ENCODE results near the gene ZNF774.
"Not testable (repeated sequence)": the region's sequence is repeated elsewhere in the genome, so short reads cannot be mapped to it uniquely, and the experiment has no call there.

ZNF774 gene

DNA sequence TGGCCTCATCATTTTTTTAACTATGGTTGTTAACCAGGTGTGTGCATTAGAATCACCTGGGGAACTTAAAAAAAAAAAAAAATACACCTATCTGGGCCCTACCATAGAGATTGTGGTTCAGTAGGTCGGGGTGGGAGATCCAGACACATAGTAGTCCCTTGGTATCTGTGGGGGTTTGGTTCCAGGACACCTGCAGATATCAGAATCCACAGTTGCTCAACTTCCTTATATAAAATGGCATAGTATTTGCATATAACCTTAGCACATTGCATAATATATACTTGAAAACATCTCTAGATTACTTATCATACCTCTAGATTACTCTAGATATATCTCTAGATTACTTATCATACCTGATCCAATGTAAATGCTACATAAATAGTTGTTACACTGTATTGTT lies 41.0 kb downstream of the ZNF774 start:
- no peak for DNase-seq

DNA sequence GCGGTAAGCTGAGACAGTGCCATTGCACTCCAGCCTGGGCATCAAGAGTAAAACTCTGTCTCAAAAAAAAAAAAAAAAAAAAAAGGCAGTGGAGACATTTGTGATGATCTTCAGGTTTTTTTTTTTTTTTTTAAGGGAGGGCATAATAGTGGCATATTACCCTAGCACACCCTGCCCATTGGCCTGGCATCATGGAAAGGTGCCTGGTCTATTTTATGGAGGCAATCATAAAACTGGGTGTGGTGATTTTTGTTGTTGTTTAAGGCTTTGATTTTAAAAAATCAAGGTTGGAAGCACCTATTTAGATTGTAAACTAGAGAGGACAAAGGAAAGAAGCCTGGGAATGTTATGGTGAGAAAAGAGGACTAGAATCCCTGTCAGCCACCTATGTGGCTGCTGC lies 42.0 kb downstream of the ZNF774 start:
- DNase-seq: no peak

DNA sequence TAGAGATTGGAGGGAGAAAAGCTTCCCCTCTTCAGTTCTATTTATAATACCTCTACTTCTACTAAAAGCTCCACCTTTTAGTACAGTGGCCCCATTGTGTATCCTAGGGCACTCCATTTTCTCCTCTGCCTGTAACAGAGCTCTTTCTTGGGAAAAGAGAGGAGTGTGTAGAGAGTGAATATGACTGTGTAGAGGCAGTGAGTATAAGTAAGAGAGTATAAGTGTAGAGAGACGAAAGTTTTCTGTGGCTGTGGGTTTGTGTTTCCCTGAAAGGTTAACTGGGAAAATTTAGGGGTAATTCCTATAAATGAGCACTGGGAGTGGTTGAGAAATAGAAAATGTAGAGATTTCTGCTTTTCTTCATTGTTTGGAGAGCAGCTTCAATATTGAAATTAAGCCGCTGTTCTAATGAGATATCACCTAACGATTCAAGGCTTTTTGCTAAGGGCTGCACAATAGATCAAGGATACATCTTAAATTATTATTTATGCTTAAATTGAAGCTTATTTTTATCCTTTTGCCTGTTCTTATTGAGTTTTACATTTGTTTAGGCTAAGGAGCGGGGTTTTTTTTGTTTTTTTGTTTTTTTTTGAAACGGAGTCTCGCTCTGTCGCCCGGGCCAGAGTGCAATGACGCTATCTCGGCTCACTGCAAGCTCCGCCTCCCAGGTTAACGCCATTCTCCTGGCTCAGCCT lies 42.8 kb downstream of the ZNF774 start:
- DNase-seq: no peak

DNA sequence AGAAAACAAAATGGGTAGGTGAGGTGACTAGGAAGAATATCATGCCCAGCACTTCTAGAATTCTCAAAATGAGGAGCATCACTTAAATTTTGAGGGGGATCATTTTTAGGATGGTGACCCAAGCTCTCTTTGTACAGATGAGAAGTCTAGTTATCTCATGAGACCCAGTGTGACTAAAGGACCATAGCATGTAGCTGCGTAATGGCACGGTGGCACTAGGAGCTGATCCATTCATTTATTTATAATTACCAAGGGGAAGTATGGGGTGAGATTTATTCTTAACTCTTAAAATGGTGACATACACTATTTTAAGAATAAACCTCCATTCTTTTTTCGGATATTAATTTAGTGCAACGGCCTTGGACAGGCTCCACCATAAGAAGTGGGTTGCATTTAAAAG lies 44.2 kb downstream of the ZNF774 start:
- DNase-seq: no peak

DNA sequence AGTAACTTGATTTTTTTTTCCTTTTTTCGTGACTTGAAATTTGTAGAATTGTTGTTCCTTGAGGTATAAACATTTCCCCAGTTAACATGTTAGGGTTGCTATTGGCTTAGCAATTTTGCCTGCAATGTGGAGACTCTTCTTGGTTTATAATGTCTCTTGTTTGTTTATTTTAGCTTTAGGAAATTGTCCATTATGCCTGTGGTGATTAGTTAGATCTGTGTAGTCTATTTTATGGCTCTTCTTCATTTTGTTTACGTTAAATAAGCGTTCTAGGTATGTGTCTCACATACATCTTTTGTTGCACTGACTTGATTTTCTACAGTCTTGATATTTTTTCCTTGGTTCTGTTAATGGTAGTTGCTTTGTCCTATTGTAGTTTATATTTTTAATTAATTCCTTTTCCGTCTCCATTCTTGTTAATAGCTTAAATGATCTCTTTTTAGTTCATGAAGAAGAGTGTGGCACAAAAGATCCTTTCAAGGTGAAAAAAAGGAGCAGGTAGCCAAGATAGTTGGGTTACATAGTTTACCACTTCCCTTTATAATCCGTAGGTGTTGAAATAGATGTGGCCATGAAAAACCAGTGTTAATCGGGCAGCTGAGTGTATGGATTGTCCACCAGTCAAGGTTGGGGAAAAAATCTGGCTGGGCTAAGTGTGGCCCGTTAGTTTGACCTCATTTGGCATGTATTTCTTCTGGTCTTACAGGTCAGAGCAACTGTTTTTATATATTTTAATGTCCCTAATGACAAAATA lies 48.1 kb downstream of the ZNF774 start:
- DNase-seq: no peak

DNA sequence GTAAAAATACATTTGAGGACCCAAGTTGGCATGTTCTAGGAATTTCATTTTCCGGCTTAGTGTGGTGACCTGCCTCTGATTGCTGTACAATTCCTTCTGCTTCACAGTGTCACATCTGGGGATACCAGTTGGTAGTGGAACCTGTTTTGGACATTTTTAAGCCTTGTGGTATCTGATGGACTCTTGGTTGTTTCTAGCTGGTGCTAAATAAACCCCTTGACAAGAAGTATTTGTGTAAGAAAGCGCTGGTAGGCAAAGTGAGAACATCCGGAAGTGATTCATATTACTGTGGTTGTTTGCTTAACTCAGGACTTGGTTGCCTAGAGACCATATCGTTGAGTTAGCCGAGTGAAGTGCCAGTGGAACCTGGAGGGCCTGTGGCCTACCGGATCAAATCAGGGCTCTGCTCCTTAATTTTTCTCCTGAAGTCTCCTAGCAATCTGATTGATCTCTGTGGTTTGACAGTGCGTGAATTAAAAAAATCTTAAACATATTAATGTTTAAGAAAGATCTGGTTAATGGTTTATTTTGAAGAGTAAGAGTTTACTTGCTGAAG lies 48.8 kb downstream of the ZNF774 start:
- DNase-seq: no peak

DNA sequence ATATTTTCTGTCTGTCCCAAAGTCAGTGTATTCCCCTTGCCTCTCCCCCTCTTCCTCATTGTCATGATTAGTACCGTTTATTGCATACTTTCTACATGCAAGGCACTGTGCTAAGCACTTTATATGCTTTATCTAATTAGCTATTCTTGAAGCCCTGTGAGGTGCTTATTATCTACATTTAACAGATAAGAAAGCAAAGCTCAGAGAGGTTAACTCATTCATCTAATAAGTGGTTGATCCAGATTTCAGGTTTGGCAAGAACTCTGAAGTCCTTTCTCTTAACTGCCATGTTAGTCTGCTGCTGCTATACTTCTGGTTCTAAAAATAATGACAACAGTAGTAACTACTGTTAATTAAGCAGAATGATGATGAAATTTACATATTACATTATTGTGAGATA lies 49.4 kb downstream of the ZNF774 start:
- DNase-seq: no peak

DNA sequence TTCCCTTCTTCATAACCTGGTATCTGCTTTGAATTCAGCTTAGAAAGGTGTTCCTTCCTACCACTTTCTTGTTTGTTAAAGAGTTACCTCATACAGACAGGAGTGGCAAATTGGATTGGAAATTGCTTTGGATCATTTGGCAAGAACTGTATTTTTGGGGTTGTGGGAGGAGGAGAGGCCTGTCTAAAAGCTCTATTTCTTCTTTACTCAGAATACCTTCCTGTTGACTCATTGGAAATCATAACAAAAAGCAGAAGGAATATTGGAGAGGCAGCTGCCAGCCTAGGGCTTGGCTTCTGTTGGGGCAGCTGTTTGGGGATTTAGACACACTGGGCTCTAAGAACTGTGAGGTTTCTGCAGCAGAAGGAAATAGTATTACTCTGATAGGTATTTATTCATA lies 50.1 kb downstream of the ZNF774 start:
- DNase-seq: no peak

DNA sequence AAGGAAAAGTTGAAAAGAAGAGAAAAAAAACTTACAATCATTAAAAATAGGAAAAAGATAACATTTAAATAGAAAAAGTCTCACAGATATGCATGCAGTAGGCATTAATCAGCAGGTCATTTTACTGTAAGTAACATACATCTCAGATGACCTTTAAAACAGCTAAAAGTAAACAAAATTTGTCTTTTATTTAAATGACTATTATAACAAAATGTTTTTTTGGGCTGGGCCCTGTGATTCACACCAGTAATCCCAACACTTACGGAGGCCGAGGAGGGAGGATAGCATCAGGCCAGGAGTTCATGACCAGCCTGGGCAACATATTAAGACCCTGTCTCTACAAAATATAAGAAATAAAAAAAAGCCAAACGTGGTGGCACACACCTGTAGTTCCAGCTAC lies 50.7 kb downstream of the ZNF774 start:
- DNase-seq: no peak

DNA sequence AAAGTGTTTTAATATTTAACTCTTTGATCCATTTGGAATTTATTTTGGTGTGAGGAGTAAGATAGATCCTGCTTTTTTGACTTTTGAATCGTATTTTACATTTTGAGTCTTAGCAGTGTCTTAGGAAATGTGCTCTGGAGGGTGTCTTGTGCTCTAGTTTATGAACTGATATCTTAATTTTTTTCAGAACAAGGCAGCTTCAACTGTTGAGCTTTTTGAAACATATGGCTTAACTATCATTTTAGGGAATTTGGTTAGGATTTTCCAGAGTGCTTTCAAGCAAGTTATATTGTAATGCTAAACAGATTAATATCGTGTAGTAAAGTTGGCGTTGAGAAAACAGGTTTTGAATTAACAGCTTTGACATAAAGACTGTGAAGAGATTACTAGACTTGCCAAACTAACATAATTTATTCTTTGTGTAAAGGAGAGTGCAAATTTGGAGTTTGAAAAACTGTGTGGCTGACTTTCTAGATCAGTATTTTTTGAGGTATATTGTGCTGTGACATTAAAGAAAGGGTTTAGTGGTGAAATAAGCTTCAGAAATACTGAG lies 53.0 kb downstream of the ZNF774 start:
- DNase-seq: no peak

DNA sequence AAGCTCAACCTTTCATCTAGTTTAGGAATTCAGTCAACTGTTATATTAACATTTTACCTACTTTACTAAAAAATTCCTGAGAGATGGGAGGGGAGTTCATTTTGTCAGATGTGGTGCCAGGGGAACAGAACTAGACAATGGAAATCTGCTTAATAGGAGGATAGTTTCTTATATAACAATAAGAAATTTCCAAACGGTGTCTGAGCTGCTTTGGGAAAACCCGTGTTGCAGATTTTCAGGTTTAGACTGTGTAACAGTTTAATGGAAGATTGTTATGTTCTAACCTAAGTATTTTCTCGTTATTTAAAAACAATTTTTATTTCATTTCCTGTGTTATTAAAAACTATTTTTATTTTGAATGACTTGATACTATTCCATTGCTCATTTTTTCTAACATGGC lies 55.3 kb downstream of the ZNF774 start:
- DNase-seq: no peak

DNA sequence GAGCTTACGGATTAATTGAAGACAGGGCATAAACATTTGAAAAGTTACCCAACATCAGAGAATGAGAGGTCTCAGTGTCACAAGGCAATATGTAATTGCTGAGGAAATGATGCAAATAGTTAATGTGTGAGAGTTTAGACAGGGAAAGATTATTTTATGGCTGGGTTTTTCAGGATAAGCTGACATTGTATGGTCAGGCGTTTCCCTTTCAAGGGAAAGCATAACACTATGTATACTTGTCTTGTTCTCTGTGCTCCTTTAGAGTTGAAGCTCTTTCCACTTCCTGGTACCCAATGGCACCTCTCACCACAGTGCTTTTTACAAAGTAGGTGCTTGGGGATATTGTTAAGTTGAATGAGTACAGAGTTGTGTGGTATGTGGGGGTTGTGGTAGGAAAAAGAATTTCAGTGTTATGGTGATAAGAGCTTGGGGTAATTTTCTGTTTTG lies 55.8 kb downstream of the ZNF774 start:
- no peak for DNase-seq

DNA sequence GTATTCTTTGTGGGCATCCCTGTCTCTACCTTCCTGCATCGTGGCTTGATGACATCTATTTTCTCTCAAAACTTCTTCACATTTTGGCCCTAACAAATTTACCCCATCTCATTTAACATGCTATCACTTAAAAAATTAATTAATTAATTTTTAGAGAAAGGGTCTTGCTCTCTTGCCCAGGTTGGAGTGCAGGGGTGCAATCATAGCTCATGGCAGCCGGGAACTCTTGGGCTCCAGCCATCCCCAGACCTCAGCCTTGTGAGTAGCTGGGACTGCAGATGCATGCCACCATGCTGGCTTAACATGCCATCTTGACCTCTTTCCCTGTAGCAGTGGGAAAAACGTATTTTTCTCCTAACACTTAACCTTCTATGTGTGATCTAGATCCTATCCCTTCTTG lies 56.6 kb downstream of the ZNF774 start:
- DNase-seq: no peak

DNA sequence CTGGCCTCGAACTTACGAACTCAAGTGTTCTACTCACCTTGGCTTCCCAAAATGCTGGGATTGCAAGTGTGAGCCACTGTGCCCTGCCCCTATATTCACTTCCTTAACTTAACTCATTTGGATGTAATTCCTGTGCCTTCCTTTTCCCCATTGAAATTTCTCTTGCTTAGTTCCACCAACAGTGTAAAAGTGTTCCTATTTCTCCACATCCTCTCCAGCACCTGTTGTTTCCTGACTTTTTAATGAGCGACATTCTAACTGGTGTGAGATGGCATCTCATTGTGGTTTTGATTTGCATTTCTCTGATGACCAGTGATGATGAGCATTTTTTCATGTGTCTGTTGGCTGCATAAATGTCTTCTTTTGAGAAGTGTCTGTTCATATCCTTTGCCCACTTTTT lies 57.5 kb downstream of the ZNF774 start:
- not testable (repeated sequence) for DNase-seq

DNA sequence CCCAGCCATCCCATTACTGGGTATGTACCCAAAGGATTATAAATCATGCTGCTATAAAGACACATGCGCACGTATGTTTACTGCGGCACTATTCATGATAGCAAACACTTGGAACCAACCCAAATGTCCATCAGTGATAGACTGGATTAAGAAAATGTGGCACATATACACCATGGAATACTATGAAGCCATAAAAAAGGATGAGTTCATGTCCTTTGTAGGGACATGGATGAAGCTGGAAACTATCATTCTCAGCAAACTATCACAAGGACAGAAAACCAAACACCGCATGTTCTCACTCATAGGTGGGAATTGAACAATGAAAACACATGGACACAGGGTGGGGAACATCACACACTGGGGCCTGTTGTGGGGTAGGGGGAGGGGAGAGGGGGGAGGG lies 58.2 kb downstream of the ZNF774 start:
- DNase-seq: not testable (repeated sequence)

DNA sequence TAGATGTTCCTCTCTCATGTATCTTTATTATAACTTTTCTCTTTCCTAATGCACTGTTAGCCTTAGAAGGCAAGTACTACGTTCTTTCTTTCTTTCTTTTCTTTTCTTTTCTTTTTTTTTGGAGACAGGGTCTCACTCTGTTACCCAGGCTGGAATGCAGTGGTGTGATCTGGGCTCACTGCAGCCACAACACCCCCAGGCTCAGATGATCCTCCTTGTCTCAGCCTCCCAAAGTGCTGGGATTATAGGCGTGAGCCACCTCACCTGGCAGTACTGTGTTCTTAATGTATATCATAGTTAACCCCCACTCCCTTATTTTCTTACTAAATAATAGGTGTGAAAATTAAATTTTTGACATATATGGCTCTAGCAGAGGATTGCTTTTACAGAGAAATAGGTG lies 59.1 kb downstream of the ZNF774 start:
- no peak for DNase-seq
